ENCODE measurements around the gene GALNT10. TPM values are rescaled to one million over a fixed set of nuclear protein-coding genes. Genes with fewer than 3 reads are reported as not detected.
A peak's percentile ranks its signal among the peaks of the same experiment; 100 is the strongest.

GALNT10 gene
- polyA plus RNA-seq, 1 experiment: 93.1 TPM

- TF ChIP-seq, protein P1, sequence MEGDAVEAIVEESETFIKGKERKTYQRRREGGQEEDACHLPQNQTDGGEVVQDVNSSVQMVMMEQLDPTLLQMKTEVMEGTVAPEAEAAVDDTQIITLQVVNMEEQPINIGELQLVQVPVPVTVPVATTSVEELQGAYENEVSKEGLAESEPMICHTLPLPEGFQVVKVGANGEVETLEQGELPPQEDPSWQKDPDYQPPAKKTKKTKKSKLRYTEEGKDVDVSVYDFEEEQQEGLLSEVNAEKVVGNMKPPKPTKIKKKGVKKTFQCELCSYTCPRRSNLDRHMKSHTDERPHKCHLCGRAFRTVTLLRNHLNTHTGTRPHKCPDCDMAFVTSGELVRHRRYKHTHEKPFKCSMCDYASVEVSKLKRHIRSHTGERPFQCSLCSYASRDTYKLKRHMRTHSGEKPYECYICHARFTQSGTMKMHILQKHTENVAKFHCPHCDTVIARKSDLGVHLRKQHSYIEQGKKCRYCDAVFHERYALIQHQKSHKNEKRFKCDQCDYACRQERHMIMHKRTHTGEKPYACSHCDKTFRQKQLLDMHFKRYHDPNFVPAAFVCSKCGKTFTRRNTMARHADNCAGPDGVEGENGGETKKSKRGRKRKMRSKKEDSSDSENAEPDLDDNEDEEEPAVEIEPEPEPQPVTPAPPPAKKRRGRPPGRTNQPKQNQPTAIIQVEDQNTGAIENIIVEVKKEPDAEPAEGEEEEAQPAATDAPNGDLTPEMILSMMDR (IDR thresholded peaks at IDR 0.05; ENCODE audit: low read depth, low read length): peak; percentile 60
- DNase-seq (ENCODE audit: low read depth, low spot score): no peak
- H3K27ac ChIP-seq (ENCODE audit: low read depth, low read length): no peak overlapping the region
- peak overlapping the region; percentile 79 for H3K4me3 ChIP-seq (ENCODE audit: low read depth, low read length)
- no peaks in the 10 kb centered on the region; the same call in 1 of the 2 replicates for H3K9me3 ChIP-seq (ENCODE audit: control insufficient read depth, insufficient read depth, low read length)
- POLR2A ChIA-PET: interaction anchor here (0.5 to 2.1 kb wide), 14 partner anchors 9 to 215 kb away, joined by 3 to 18 read pairs (median 6); partner anchors contain the start of genes FAM114A2 and MFAP3
- H3K27me3 ChIP-seq (ENCODE audit: control insufficient read depth, insufficient read depth, low read length): no peaks in the 10 kb centered on the region
- CTCF ChIA-PET: interaction anchor here (0.7 to 7.6 kb wide), 13 partner anchors 7 to 278 kb away, joined by 3 to 98 read pairs (median 3); no protein-coding TSS in a partner anchor
These were observed 526 bp upstream of the GALNT10 start for GRCh38 chr5:154189819-154190594.

- no peaks in the 10 kb centered on the region for H3K27me3 ChIP-seq (ENCODE audit: control insufficient read depth, insufficient read depth, low read length)
- peak overlapping the region; percentile 77 for H3K4me3 ChIP-seq (ENCODE audit: low read depth, low read length)
- H3K27ac ChIP-seq (ENCODE audit: low read depth, low read length): peak overlapping the region; percentile 21
- ChIA-PET CTCF (interaction anchor here (0.7 to 7.6 kb wide), 7 partner anchors 10 to 253 kb away, joined by 3 to 98 read pairs (median 3); no protein-coding TSS in a partner anchor), POLR2A (interaction anchor here (0.9 to 1.8 kb wide), 5 partner anchors 52 to 216 kb away, joined by 3 to 16 read pairs (median 5); partner anchors contain the start of genes FAM114A2 and MFAP3)
- no peaks in the 10 kb centered on the region; the same call in 1 of the 2 replicates for H3K9me3 ChIP-seq (ENCODE audit: control insufficient read depth, insufficient read depth, low read length)
- TF ChIP-seq, protein P1 (IDR thresholded peaks at IDR 0.05; ENCODE audit: low read depth, low read length): 0 out of 2 replicates have a peak, but pooled peaks have one; percentile 10
- DNase-seq (ENCODE audit: low read depth, low spot score): no peak
These were observed 1.1 kb downstream of the GALNT10 start for GRCh38 chr5:154191467-154192261.

GRCh38 chr5:154193283-154193682, 2.8 kb downstream of the GALNT10 start:
- ChIA-PET POLR2A (interaction anchor here (0.6 to 1.3 kb wide), 2 partner anchors 28 to 244 kb away, joined by 3 to 4 read pairs; no protein-coding TSS in a partner anchor), CTCF (interaction anchor here (1.0 to 7.6 kb wide), 4 partner anchors 14 to 214 kb away, joined by 3 to 98 read pairs (median 4); no protein-coding TSS in a partner anchor)
- Histone ChIP-seq H3K9me3 (ENCODE audit: control insufficient read depth, insufficient read depth, low read length) (no peaks in the 10 kb centered on the region; the same call in 1 of the 2 replicates), H3K27me3 (ENCODE audit: control insufficient read depth, insufficient read depth, low read length) (no peaks in the 10 kb centered on the region), H3K27ac (ENCODE audit: low read depth, low read length) (no peak overlapping the region), H3K4me3 (ENCODE audit: low read depth, low read length) (peak overlapping the region; percentile 1)
- no peak for DNase-seq (ENCODE audit: low read depth, low spot score)
- TF ChIP-seq, protein P1 (IDR thresholded peaks at IDR 0.05; ENCODE audit: low read depth, low read length): no peak

- ChIA-PET POLR2A (interaction anchor here (1.3 kb wide), 1 partner anchor 27 kb away, joined by 4 read pairs; no protein-coding TSS in a partner anchor), CTCF (interaction anchor here (0.6 to 7.6 kb wide), 6 partner anchors 14 to 274 kb away, joined by 3 to 98 read pairs (median 4); no protein-coding TSS in a partner anchor)
- TF ChIP-seq, protein P1 (IDR thresholded peaks at IDR 0.05; ENCODE audit: low read depth, low read length): no peak
- H3K4me3 ChIP-seq (ENCODE audit: low read depth, low read length): no peak overlapping the region
- no peaks in the 10 kb centered on the region for H3K27me3 ChIP-seq (ENCODE audit: control insufficient read depth, insufficient read depth, low read length)
- no peaks in the 10 kb centered on the region; the same call in 1 of the 2 replicates for H3K9me3 ChIP-seq (ENCODE audit: control insufficient read depth, insufficient read depth, low read length)
- no peak overlapping the region for H3K27ac ChIP-seq (ENCODE audit: low read depth, low read length)
- DNase-seq (ENCODE audit: low read depth, low spot score): no peak
These were observed 3.2 kb downstream of the GALNT10 start for GRCh38 chr5:154193701-154194121.
